Fibroblast of pulmonary artery (primary cell): Measurements from ENCODE around the gene ELOVL1.

Source experiments
- DNase-seq: peaks from one replicate; pipeline ENCODE4 v3.0.0-alpha.2; 2010; ENCODE audit warnings: low read depth
- H3K4me3 ChIP-seq: replicated peaks from 2 replicates; pipeline ENCODE4 v1.5.1; 2011; ENCODE audit warnings: low read depth, mild to moderate bottlenecking, control low read depth, low read length, moderate library complexity
- CTCF ChIP-seq: IDR thresholded peaks from 2 replicates; pipeline ENCODE4 v1.5.1; 2011; ENCODE audit warnings: mild to moderate bottlenecking, control low read depth, low read length, inconsistent platforms; ENCODE audit errors: missing control alignments

ELOVL1 gene

DNA sequence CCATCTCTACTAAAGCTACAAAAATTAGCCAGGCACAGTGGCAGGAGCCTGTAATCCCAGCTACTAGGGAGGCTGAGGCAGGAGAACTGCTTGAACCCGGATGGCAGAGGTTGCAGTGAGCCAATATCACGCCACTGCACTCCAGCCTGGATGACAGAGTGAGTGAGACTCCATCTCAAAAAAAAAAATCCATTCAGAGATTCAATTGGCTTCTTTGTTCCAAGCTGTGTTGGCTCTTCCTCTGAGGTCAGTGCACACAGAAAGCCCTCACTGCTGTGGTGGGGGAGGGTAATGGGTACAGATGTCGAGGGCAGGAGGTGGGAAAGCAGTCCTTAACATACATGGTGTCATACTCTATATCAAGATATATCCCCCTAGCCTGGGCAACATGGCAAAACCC lies 52.3 kb downstream of the ELOVL1 start:
- H3K4me3 ChIP-seq, result no peak overlapping the region
- no peak for TF ChIP-seq CTCF
- DNase-seq, result no peak

DNA sequence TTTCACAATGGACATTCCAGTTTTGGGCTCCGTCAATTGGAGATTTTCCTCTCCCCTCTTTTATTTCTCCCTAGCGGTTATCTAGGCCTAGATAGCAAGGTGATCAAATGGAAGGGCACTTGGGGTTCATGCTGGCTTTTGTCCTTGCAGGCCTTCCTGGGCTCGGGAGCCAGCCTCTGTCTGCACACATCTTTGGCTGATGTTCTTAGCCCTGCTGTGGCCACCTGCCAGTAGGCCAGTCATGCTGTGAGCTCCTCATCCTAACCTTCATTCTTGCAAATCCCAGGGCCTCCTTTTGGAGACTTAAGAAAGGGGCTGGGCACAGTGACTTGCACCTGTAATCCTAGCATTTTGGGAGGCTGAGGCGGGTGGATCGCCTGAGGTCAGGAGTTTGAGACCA lies 53.6 kb downstream of the ELOVL1 start:
- no peak for TF ChIP-seq CTCF
- DNase-seq, result no peak
- H3K4me3 ChIP-seq, result no peak overlapping the region

GRCh38 chr1:43313771-43314170 lies 54.0 kb downstream of the ELOVL1 start:
- no peak overlapping the region for H3K4me3 ChIP-seq
- no peak for DNase-seq
- no peak for TF ChIP-seq CTCF
